HG03354 (cell line): Measurements from ENCODE around the gene MAPKAPK3.

ENCODE experiments used
- ATAC-seq: cut with Tn5 transposase; IDR thresholded peaks from one replicate; pipeline ENCODE4 v1.9.1; 2021; ENCODE audit warnings: mild to moderate bottlenecking; ENCODE audit not compliant: unreplicated experiment, poor library complexity, severe bottlenecking

The MAPKAPK3 gene

GRCh38 chr3:50586763-50587070 is 30.2 kb upstream of the MAPKAPK3 start:
- no peak for ATAC-seq

GRCh38 chr3:50587373-50587772 is 29.6 kb upstream of the MAPKAPK3 start:
- no peak for ATAC-seq

GRCh38 chr3:50587806-50588758 is 28.9 kb upstream of the MAPKAPK3 start:
- ATAC-seq: no peak

DNA sequence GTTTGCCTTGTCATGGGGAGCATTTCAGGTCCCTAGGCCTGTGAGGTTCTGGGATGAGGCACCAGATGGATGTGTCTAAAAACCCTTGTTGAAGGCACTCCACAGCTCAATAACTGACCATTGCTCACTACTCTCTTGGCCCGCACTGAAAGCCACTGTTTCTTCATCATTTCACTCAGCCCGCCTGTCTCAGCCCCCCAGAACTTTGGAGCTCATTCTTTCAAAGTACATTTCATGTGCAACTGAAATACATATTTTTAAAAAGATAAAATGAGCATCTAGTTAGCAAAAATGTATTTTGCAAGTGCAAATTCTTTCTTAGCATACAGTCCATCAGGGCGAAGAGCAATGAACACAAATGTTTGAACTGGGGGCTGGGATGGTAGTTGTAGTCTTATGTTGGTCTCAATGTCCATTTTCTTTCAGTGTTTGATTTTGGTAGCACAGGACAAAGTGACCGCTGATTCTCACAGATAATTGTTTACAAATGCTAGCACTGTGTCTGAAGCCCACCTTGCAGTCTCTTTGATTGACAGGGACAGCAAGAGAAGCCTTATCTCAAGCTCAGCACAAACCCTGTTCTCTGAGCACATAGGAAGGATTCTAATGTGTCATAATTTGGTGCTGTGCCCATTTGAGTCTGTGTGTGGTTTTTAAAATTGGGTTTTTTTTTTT is 28.1 kb upstream of the MAPKAPK3 start:
- ATAC-seq: no peak

GRCh38 chr3:50591196-50591741 is 25.7 kb upstream of the MAPKAPK3 start:
- ATAC-seq: no peak

DNA sequence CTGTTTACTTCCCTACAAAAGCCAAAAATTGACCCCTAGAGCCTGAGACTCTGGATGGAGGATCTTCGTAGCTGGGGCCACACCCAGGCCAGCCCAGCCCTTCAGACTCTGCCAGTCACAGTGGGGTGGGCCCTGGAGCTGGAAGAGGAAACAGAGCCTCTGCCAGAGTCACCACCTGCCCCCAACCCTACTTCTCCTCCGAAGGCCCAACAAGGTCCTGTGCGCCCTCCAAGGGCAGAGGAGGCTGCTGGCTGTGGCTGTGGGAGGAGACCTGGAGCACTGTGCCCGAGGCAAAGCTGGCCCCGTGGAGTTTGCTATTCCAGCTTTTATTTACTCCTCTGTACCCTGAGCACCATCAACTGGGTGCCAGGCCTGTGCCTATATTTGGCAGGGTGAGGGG is 24.4 kb upstream of the MAPKAPK3 start:
- no peak for ATAC-seq

GRCh38 chr3:50594253-50594785 is 22.6 kb upstream of the MAPKAPK3 start:
- ATAC-seq: no peak

GRCh38 chr3:50599115-50599715 is 17.7 kb upstream of the MAPKAPK3 start:
- ATAC-seq: no peak

- no peak for ATAC-seq
Measured at GRCh38 chr3:50599716-50600118, 17.2 kb upstream of the MAPKAPK3 start.

GRCh38 chr3:50600141-50600753 is 16.7 kb upstream of the MAPKAPK3 start:
- no peak for ATAC-seq

DNA sequence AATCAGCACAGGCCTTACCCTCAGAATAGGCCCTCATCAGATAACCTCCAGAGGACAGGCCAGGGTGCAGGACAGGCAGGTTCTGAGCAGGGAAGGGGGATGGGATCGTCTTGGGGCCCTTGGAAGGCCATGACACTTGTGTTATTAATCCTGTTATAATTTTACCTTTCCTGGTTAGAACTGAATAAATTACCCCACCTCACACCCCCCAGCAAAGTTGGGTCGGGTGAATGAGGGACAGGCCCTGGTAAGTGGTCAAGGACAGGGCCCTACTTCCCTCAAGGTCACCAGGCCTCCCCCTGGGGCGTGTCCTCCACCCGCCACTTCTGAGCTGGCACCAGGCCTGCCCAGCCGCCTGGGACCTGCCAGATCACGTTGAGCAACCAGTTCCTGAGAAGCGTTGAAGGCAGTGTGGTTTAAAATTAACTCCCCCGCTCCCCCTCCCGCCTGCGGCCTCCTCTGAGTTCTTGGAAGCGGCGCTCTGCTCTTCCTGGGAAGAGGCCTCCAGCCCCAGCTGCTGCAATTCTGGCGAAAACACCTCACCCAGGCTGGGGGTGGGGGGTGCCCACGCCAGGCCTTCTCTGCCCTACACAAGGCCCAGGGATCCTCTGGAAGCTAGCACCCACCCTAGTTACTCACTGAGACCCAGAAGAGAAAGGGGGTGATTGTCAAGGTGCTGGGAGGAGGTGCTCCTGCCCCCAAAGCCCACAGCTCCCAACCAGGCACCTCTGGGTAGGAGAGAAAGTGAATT is 15.9 kb upstream of the MAPKAPK3 start:
- peak; percentile 69 for ATAC-seq

- no peak for ATAC-seq
Measured at GRCh38 chr3:50602595-50603191, 14.3 kb upstream of the MAPKAPK3 start.

DNA sequence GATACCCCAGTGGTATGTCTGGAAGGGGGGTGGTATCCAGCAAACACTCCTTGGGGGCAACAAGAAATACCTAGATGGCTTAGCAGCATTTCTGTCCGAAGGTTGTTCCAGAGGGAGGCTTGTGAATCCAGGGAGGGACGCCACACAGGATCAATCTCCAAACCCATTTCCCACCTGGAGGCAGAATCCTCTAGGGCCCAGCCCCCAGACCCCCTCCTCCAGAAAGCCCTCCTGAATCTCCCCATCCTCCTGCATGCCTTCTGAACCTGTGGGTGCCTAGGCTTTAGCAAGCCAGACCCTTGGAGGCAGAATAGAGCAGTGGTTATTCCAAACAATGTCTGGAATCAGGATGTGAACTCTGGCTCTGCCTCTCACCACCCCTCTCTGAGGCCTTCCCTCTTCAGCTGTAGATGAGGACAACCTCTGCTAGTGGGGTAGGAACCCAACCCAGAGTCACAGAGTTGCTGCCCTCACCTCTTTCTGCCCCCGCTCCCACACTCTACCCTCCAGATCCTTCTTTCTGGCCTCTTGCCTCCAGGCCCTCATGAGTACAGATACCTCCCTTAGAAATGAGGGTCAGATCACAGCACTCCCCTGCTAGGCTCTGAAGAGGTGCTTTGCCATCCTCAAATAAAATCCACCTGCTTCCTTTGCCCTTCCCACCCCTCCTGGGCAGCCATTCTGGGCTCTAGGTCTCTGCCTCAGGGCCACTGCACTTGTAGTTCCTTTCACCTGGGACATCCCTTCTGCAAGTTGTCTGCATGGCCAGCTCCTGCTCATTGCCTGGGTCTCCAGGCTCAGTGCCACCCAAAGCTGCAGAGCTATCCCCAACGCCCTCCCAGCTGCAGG is 13.5 kb upstream of the MAPKAPK3 start:
- no peak for ATAC-seq

GRCh38 chr3:50604110-50604621 is 12.8 kb upstream of the MAPKAPK3 start:
- no peak for ATAC-seq

DNA sequence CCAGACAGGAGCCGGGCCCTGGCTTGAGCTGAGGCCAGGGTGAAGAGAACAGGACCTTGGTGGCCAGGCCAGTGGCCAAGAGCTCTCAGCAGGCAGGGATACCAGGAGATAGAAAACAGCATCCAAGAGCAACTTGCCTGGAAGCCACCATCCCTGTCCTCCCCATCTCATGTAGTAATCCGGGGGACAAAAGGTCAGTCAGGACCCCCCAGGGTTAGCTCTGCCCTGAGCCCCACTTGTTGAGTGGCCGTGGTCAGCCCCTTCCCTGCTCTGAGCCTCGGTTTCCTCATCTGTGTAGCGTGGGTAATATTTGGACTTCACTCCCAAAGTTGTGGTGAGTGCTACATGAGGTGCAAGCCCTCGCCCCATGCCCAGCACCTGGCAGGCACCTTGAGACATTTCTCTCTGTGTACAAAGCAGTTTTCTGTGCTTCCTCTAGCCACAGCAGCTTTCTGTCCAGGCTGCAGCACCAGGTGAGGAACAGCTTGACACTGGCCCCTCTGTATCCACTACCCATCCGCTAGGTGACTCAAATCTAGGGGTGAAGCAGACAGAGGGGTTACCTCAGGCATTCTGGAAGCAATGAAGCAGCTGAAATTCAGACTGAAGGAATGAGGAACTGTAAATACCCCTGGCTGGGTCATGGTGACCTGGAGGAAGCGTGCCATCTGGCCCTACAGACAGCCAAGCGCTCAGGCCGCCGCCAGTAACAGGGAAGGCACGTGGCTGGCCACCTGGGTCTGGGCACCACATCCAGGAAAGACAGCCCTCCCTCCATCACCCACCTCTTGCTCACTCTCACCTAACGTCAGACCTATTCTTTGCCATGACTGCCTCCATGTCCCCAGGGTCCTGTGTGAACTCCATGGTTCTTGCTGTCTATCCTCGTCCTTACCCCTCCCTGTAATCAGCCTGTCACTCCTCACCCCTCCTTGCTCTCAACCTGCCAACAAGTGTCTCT is 12.0 kb upstream of the MAPKAPK3 start:
- ATAC-seq: peak; percentile 46

GRCh38 chr3:50605901-50606326 is 11.0 kb upstream of the MAPKAPK3 start:
- ATAC-seq: no peak

DNA sequence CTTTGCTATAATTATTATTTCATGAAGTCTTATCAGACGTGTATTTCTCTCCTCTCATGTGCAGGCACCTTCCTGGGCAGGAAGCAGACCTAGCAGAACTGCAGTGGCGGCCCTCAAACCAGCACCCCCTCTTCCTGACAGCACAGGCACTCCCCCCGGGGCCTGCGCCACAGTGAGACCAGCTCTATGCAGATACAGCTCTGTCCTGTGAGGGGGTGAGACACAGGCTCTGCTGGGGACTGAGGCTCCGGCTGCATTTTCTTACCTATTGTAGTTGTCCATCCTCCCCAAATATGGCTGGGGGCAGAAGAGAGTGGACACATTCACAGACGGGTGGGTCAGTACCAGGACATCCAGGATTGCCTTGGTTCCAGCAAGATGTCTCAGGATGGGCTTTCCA is 10.4 kb upstream of the MAPKAPK3 start:
- no peak for ATAC-seq
